Mesendoderm (in vitro differentiated cells): ENCODE measurements around the gene DCST2.

Source experiments
- DNase-seq: peaks from one replicate; pipeline ENCODE4 v3.0.0; 2013
- H2AK5ac ChIP-seq: 2 replicates; pipeline ENCODE4 v1.6.1; 2013; ENCODE audit warnings: low read length, inconsistent platforms
- H2BK120ac ChIP-seq: 2 replicates; pipeline ENCODE4 v1.6.1; 2013; ENCODE audit warnings: low read depth, mild to moderate bottlenecking, low read length, moderate library complexity, mixed read lengths
- H2BK15ac ChIP-seq: replicated peaks from 2 replicates; pipeline ENCODE4 v1.6.1; 2013; ENCODE audit warnings: low read depth, mild to moderate bottlenecking, moderate library complexity
- H2BK5ac ChIP-seq: 2 replicates; pipeline ENCODE4 v1.6.1; 2013; ENCODE audit warnings: low read length, inconsistent platforms
- H3K18ac ChIP-seq: 2 replicates; pipeline ENCODE4 v1.6.1; 2013; ENCODE audit warnings: mild to moderate bottlenecking, low read length, mixed read lengths
- H3K23ac ChIP-seq: one replicate; pipeline ENCODE4 v1.6.1; 2013; ENCODE audit warnings: low read length
- H3K27ac ChIP-seq: 2 replicates; pipeline ENCODE4 v1.5.1; 2013; ENCODE audit warnings: low read depth, mild to moderate bottlenecking, inconsistent platforms, low read length, moderate library complexity
- H3K27me3 ChIP-seq: 2 replicates; pipeline ENCODE4 v1.6.1; 2013; ENCODE audit warnings: low read length, control low read depth, mild to moderate bottlenecking, inconsistent platforms; ENCODE audit not compliant: insufficient read depth, poor library complexity
- H3K36me3 ChIP-seq: 2 replicates; pipeline ENCODE4 v1.6.1; 2013; ENCODE audit warnings: low read length, inconsistent platforms; ENCODE audit not compliant: control insufficient read depth, insufficient read depth
- H3K4ac ChIP-seq: one replicate; pipeline ENCODE4 v1.6.1; 2013; ENCODE audit warnings: low read depth, mild to moderate bottlenecking, low read length, moderate library complexity
- H3K4me1 ChIP-seq: 2 replicates; pipeline ENCODE4 v1.6.1; 2013; ENCODE audit warnings: low read depth, low read length, inconsistent platforms; ENCODE audit not compliant: control insufficient read depth
- H3K4me2 ChIP-seq: 2 replicates; pipeline ENCODE4 v1.6.1; 2013; ENCODE audit warnings: low read length
- H3K4me3 ChIP-seq: 2 replicates; pipeline ENCODE4 v1.5.1; 2013; ENCODE audit warnings: mild to moderate bottlenecking, low read length
- H3K56ac ChIP-seq: one replicate; pipeline ENCODE4 v1.6.1; 2013; ENCODE audit warnings: low read length
- H3K79me1 ChIP-seq: 2 replicates; pipeline ENCODE4 v1.6.1; 2013; ENCODE audit warnings: low read length, inconsistent platforms
- H3K79me2 ChIP-seq: 2 replicates; pipeline ENCODE4 v1.6.1; 2013; ENCODE audit warnings: mild to moderate bottlenecking, low read length; ENCODE audit not compliant: control insufficient read depth, insufficient read depth
- H3K9ac ChIP-seq: 2 replicates; pipeline ENCODE4 v1.6.1; 2013; ENCODE audit warnings: low read length, inconsistent platforms
- H4K5ac ChIP-seq: one replicate; pipeline ENCODE4 v1.6.1; 2013; ENCODE audit warnings: low read length
- H4K8ac ChIP-seq: one replicate; pipeline ENCODE4 v1.6.1; 2013; ENCODE audit warnings: low read depth, mild to moderate bottlenecking, control low read depth, low read length, moderate library complexity
- WGBS: extraction: QIAGEN DNeasy Blood & Tissue Kit; methylation state at CpG from one replicate; pipeline ENCODE4 v1.1.7; 2013; ENCODE audit warnings: low lambda C conversion rate, missing lambda C conversion rate; ENCODE audit not compliant: insufficient coverage; ENCODE audit errors: extremely low coverage; 5-methylcytosine and 5-hydroxymethylcytosine counted together

Gene DCST2

GRCh38 chr1:155061381-155062150 lies 28.0 kb upstream of the DCST2 start:
- Histone ChIP-seq H2BK5ac (no peak overlapping the region), H2BK120ac (no peak overlapping the region), H3K4me3 (no peak overlapping the region), H3K23ac (no peak overlapping the region), H3K9ac (no peak overlapping the region), H3K79me2 (no peaks in the 10 kb centered on the region), H3K18ac (no peak overlapping the region), H4K8ac (no peak overlapping the region), H3K4me2 (peak overlapping the region; percentile 25), H3K79me1 (peaks cover 5% of the 10 kb centered on the region), H2BK15ac (no peak overlapping the region), H3K56ac (peak overlapping the region; percentile 42), H3K36me3 (no peaks in the 10 kb centered on the region), H4K5ac (no peak overlapping the region), H3K4me1 (peaks cover 2% of the 10 kb centered on the region), H2AK5ac (no peak overlapping the region), H3K4ac (no peak overlapping the region), H3K27me3 (no peaks in the 10 kb centered on the region), H3K27ac (no peak overlapping the region)
- no CpG with 5 or more reads among the region's 21 CpGs for WGBS
- peak; percentile 90 for DNase-seq

GRCh38 chr1:155060736-155061135 lies 27.2 kb upstream of the DCST2 start:
- Histone ChIP-seq H2BK15ac (no peak overlapping the region), H3K4ac (no peak overlapping the region), H3K23ac (no peak overlapping the region), H2BK5ac (no peak overlapping the region), H3K4me2 (no peak overlapping the region), H3K18ac (no peak overlapping the region), H3K4me3 (no peak overlapping the region), H3K79me1 (no peaks in the 10 kb centered on the region), H4K5ac (no peak overlapping the region), H2AK5ac (no peak overlapping the region), H4K8ac (no peak overlapping the region), H3K27ac (no peak overlapping the region), H3K36me3 (no peaks in the 10 kb centered on the region), H3K4me1 (peaks cover 2% of the 10 kb centered on the region), H3K9ac (no peak overlapping the region), H3K27me3 (no peaks in the 10 kb centered on the region), H2BK120ac (no peak overlapping the region), H3K79me2 (no peaks in the 10 kb centered on the region), H3K56ac (no peak overlapping the region)
- DNase-seq = no peak
- WGBS = no CpG with 5 or more reads among the region's 8 CpGs

- Histone ChIP-seq H3K9ac (no peak overlapping the region), H3K18ac (no peak overlapping the region), H3K56ac (no peak overlapping the region), H3K27ac (no peak overlapping the region), H2BK120ac (no peak overlapping the region), H3K4me3 (no peak overlapping the region), H2AK5ac (no peak overlapping the region), H3K4me2 (no peak overlapping the region), H2BK5ac (no peak overlapping the region), H4K8ac (no peak overlapping the region), H3K27me3 (no peaks in the 10 kb centered on the region), H3K79me1 (no peaks in the 10 kb centered on the region), H2BK15ac (no peak overlapping the region), H4K5ac (no peak overlapping the region), H3K79me2 (no peaks in the 10 kb centered on the region), H3K23ac (no peak overlapping the region), H3K4ac (no peak overlapping the region), H3K4me1 (no peaks in the 10 kb centered on the region), H3K36me3 (no peaks in the 10 kb centered on the region)
- no peak for DNase-seq
- WGBS = no CpG with 5 or more reads among the region's 13 CpGs
Observed at GRCh38 chr1:155057788-155058211, 24.2 kb upstream of the DCST2 start.

- Histone ChIP-seq H3K4ac (no peak overlapping the region), H3K4me2 (no peak overlapping the region), H4K8ac (no peak overlapping the region), H2AK5ac (no peak overlapping the region), H3K9ac (no peak overlapping the region), H3K27me3 (no peaks in the 10 kb centered on the region), H3K18ac (no peak overlapping the region), H3K23ac (no peak overlapping the region), H2BK5ac (no peak overlapping the region), H3K56ac (no peak overlapping the region), H2BK15ac (no peak overlapping the region), H2BK120ac (no peak overlapping the region), H3K4me3 (no peak overlapping the region), H3K4me1 (peaks cover under 1% of the 10 kb centered on the region), H3K36me3 (no peaks in the 10 kb centered on the region), H4K5ac (no peak overlapping the region), H3K79me1 (no peaks in the 10 kb centered on the region), H3K27ac (no peak overlapping the region), H3K79me2 (no peaks in the 10 kb centered on the region)
- WGBS = no CpG with 5 or more reads among the region's 8 CpGs
- no peak for DNase-seq
Observed at GRCh38 chr1:155057104-155057503, 23.5 kb upstream of the DCST2 start.

- Histone ChIP-seq H3K18ac (no peak overlapping the region), H3K27ac (no peak overlapping the region), H3K36me3 (no peaks in the 10 kb centered on the region), H2BK120ac (no peak overlapping the region), H2AK5ac (no peak overlapping the region), H3K4me1 (peaks cover 6% of the 10 kb centered on the region), H2BK5ac (no peak overlapping the region), H4K8ac (no peak overlapping the region), H3K56ac (no peak overlapping the region), H3K4me3 (no peak overlapping the region), H3K79me2 (no peaks in the 10 kb centered on the region), H3K4me2 (no peak overlapping the region), H3K27me3 (no peaks in the 10 kb centered on the region), H4K5ac (no peak overlapping the region), H3K23ac (no peak overlapping the region), H3K79me1 (no peaks in the 10 kb centered on the region), H2BK15ac (no peak overlapping the region), H3K9ac (no peak overlapping the region), H3K4ac (no peak overlapping the region)
- DNase-seq = no peak
- no CpG with 5 or more reads among the region's 7 CpGs for WGBS
Observed at GRCh38 chr1:155053531-155054105, 20.0 kb upstream of the DCST2 start.
